SU-DHL-6 (cell line): ENCODE results near the gene ARL13B.

ENCODE experiments used
- H2AFZ ChIP-seq: fragments of 200-600 bp; sonication (generic); 2 replicates; pipeline ENCODE4 v1.6.1; 2014; ENCODE audit warnings: low read depth, mild to moderate bottlenecking, moderate library complexity, mixed read lengths, antibody characterized with exemption, low read length; ENCODE audit not compliant: severe bottlenecking
- H3F3A ChIP-seq: fragments of 200-600 bp; shearing (Covaris generic); 2 replicates; pipeline ENCODE4 v1.6.0; 2016; ENCODE audit warnings: antibody characterized with exemption, mild to moderate bottlenecking; ENCODE audit not compliant: insufficient read depth
- H3K27ac ChIP-seq: fragments of 200-600 bp; sonication (generic); 2 replicates; pipeline ENCODE4 v1.5.1; 2016; ENCODE audit warnings: low read depth, mild to moderate bottlenecking, low read length, moderate library complexity, mixed read lengths
- H3K27me3 ChIP-seq: fragments of 200-600 bp; sonication (generic), shearing (Covaris generic); 2 replicates; pipeline ENCODE4 v1.6.0; 2014; ENCODE audit warnings: mild to moderate bottlenecking, low read length
- H3K36me3 ChIP-seq: fragments of 200-600 bp; sonication (generic); 2 replicates; pipeline ENCODE4 v1.6.1; 2014; ENCODE audit warnings: mild to moderate bottlenecking, low read length, mixed read lengths
- H3K4me2 ChIP-seq: fragments of 300-600, 200-600 bp; shearing (Covaris generic), sonication (generic); 2 replicates; pipeline ENCODE4 v1.6.0; 2014; ENCODE audit warnings: low read length, low read depth, mild to moderate bottlenecking; ENCODE audit not compliant: poor library complexity, severe bottlenecking
- H3K4me3 ChIP-seq: fragments of 200-600 bp; sonication (generic); 2 replicates; pipeline ENCODE4 v1.5.1; 2014; ENCODE audit warnings: antibody characterized with exemption, low read length, mild to moderate bottlenecking, mixed read lengths; ENCODE audit not compliant: insufficient read depth, poor library complexity, severe bottlenecking
- H3K79me2 ChIP-seq: fragments of 200-600 bp; sonication (generic); 2 replicates; pipeline ENCODE4 v1.6.1; 2014; ENCODE audit warnings: mild to moderate bottlenecking, low read length, moderate library complexity; ENCODE audit not compliant: insufficient read depth
- H3K9ac ChIP-seq: fragments of 200-600 bp; sonication (generic); 2 replicates; pipeline ENCODE4 v1.7.0; 2014; ENCODE audit warnings: mild to moderate bottlenecking, low read length
- H3K9me2 ChIP-seq: fragments of 200-600 bp; sonication (generic); replicated peaks from 2 replicates; pipeline ENCODE4 v1.6.1; 2014; ENCODE audit warnings: low read length; ENCODE audit not compliant: insufficient read depth
- H3K9me3 ChIP-seq: fragments of 200-600 bp; sonication (generic); 2 replicates; pipeline ENCODE4 v1.6.1; 2014; ENCODE audit warnings: low read length, mixed read lengths; ENCODE audit not compliant: insufficient read depth
- H4K20me1 ChIP-seq: fragments of 200-600 bp; sonication (generic); 2 replicates; pipeline ENCODE4 v1.6.1; 2014; ENCODE audit warnings: low read depth, mild to moderate bottlenecking, antibody characterized with exemption, low read length, moderate library complexity, mixed read lengths
- CTCF ChIP-seq: fragments of 200-600 bp; sonication (generic); IDR thresholded peaks from one replicate; pipeline ENCODE4 v1.5.1; 2017; ENCODE audit warnings: antibody characterized with exemption, mild to moderate bottlenecking, low read length, moderate library complexity; ENCODE audit not compliant: insufficient read depth, poor library complexity, severe bottlenecking
- EZH2phosphoT487 ChIP-seq: fragments of 200-600 bp; sonication (generic), shearing (Covaris generic); conservative IDR thresholded peaks from 2 replicates; pipeline ENCODE4 v1.6.1; 2018; ENCODE audit warnings: mild to moderate bottlenecking, antibody characterized with exemption, low read length, moderate library complexity, mixed read lengths

Gene ARL13B

GRCh38 chr3:93969997-93970396, 10.0 kb upstream of the ARL13B start:
- Histone ChIP-seq H3K9me3 (no peaks in the 10 kb centered on the region), H3K27me3 (no peaks in the 10 kb centered on the region), H3K9me2 (no peaks in the 10 kb centered on the region), H3F3A (peaks cover 5% of the 10 kb centered on the region; the same call in 1 of the 2 replicates), H3K4me2 (no peak overlapping the region), H3K9ac (no peak overlapping the region), H3K27ac (no peak overlapping the region), H3K79me2 (no peaks in the 10 kb centered on the region), H2AFZ (no peak overlapping the region), H4K20me1 (no peaks in the 10 kb centered on the region), H3K4me3 (no peak overlapping the region), H3K36me3 (no peaks in the 10 kb centered on the region)
- TF ChIP-seq CTCF = no peak
- TF ChIP-seq EZH2phosphoT487 = no peak

GRCh38 chr3:93973131-93974126, 6.5 kb upstream of the ARL13B start, which contains the start of gene PROS1:
TSS of gene PROS1 (minus strand) at chr3:93973896. CDS start at chr3:93973749, 147 bp downstream.
- Histone ChIP-seq H3K9me2 (no peaks in the 10 kb centered on the region), H3K4me3 (peak within 1 kb of the TSS; percentile 40), H3K27me3 (no peaks in the 10 kb centered on the region), H3K79me2 (no peaks in the 10 kb centered on the region), H3K9ac (peak within 1 kb of the TSS; percentile 31), H3K9me3 (no peaks in the 10 kb centered on the region), H3K4me2 (peak within 1 kb of the TSS; percentile 52), H2AFZ (peak within 1 kb of the TSS; percentile 78), H4K20me1 (no peaks in the 10 kb centered on the region), H3K27ac (no peak within 1 kb of the TSS), H3K36me3 (no peaks in the 10 kb centered on the region), H3F3A (peaks cover 5% of the 10 kb centered on the region; the same call in 1 of the 2 replicates)
- no peak for TF ChIP-seq CTCF
- no peak for TF ChIP-seq EZH2phosphoT487

- Histone ChIP-seq H3K27me3 (no peaks in the 10 kb centered on the region), H3F3A (no peaks in the 10 kb centered on the region; the same call in 1 of the 2 replicates), H3K4me3 (no peak overlapping the region), H3K79me2 (peaks cover 13% of the 10 kb centered on the region), H2AFZ (no peak overlapping the region), H3K9ac (0 out of 2 replicates have a peak overlapping the region, but pooled peaks have one; percentile 81), H3K36me3 (no peaks in the 10 kb centered on the region), H3K9me3 (no peaks in the 10 kb centered on the region), H3K9me2 (no peaks in the 10 kb centered on the region), H3K27ac (no peak overlapping the region), H4K20me1 (peaks cover 10% of the 10 kb centered on the region; the same call in 1 of the 2 replicates), H3K4me2 (peak overlapping the region; percentile 91)
- TF ChIP-seq EZH2phosphoT487 (no peak), CTCF (no peak)
Measured at GRCh38 chr3:93981649-93982048, 1.7 kb downstream of the ARL13B start.
